ENCODE data around the gene APOF. TPM values are rescaled to one million over a fixed set of nuclear protein-coding genes. Genes with fewer than 3 reads are reported as not detected.

The APOF gene
- total and polyA plus RNA-seq, 9 of the 15 experiments (the other 6 are each of a cell fraction or from before 2014, with no cell fraction given) = 0.09 to 0.15 (median 0.12) TPM; not detected in 5

DNA sequence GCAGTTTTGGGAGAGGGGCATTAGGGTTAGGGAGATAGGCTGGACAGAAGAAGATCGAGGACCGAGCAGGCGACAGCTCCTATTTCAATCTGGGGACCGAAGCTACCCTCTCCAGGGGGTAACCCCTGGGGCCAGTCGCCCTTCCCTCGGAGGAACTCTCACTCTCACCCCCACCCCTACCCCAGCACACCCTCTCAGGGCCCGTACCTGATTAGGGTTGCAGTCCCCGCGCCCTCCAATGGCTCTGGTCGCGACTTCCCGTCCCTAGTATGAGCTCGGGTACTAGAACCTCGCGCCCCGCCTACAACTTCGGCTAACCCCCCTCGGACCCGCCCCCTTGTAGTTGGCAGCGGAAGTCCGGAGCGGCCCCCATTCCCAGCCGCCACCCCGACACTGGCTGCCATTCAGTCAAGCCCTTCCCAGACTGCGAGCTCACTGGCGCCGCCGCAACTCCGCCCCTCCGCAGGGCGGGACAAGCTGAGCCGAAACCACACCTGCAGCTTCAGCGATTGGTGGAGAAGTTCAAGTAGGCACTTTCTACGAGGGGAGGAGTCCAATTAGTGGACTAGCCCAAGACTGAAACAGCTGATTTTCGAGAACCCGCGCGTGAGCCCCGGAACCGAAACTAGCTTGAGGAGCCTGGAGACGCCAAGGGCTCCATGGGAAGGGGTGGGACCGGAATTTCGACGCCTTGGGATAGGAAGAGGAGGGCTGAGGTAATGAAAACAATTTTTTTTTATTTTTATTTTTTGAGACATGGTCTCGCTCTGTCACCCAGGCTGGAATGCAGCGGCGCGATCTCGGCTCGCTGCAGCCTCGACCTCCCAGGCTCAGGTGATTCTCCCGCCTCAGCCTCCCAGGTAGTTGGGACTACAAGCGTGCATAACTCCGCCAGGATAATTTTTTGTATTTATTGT lies 2.5 kb downstream of the APOF start, which contains the start of gene STAT2 (continued):
- TF ChIP-seq, protein P1, sequence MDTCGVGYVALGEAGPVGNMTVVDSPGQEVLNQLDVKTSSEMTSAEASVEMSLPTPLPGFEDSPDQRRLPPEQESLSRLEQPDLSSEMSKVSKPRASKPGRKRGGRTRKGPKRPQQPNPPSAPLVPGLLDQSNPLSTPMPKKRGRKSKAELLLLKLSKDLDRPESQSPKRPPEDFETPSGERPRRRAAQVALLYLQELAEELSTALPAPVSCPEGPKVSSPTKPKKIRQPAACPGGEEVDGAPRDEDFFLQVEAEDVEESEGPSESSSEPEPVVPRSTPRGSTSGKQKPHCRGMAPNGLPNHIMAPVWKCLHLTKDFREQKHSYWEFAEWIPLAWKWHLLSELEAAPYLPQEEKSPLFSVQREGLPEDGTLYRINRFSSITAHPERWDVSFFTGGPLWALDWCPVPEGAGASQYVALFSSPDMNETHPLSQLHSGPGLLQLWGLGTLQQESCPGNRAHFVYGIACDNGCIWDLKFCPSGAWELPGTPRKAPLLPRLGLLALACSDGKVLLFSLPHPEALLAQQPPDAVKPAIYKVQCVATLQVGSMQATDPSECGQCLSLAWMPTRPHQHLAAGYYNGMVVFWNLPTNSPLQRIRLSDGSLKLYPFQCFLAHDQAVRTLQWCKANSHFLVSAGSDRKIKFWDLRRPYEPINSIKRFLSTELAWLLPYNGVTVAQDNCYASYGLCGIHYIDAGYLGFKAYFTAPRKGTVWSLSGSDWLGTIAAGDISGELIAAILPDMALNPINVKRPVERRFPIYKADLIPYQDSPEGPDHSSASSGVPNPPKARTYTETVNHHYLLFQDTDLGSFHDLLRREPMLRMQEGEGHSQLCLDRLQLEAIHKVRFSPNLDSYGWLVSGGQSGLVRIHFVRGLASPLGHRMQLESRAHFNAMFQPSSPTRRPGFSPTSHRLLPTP (IDR thresholded peaks at IDR 0.05; ENCODE audit: borderline replicate concordance, extremely low read depth, insufficient read length) = no peak
- TF ChIP-seq PTBP1 (IDR thresholded peaks at IDR 0.05; ENCODE audit: low read depth, low read length) (no peak), PRPF4 (IDR thresholded peaks at IDR 0.05; ENCODE audit: insufficient read depth, low read depth, low read length, poor library complexity, severe bottlenecking) (no peak), IFI16 (CRISPR knock-in tag; IDR thresholded peaks at IDR 0.05) (no peak), HDAC1 (IDR thresholded peaks at IDR 0.05) (peak in 1 of 2 experiments; percentile 50; a peak in 2 of 4 replicates), HSF4 (CRISPR knock-in tag; IDR thresholded peaks at IDR 0.05; ENCODE audit: borderline replicate concordance) (no peak), XRCC4 (IDR thresholded peaks at IDR 0.05; ENCODE audit: extremely low read depth, insufficient read depth, insufficient read length) (no peak), CTCF (IDR thresholded peaks at IDR 0.05 in 2 of 3, conservative IDR thresholded peaks at IDR 0.05 in 1 of 3; ENCODE audit: insufficient read depth in 2 of 3, low read depth in 1 of 3, low read length in 3 of 3) (peak in 1 of 3 experiments; percentile 19; a peak in 1 of 6 replicates), STAT5B (CRISPR knock-in tag; IDR thresholded peaks at IDR 0.05) (no peak), ZNF395 (CRISPR knock-in tag; IDR thresholded peaks at IDR 0.05) (no peak; the same call in 1 of the 2 replicates), HNRNPUL1 (IDR thresholded peaks at IDR 0.05; ENCODE audit: low read length) (no peak), CREB1 (IDR thresholded peaks at IDR 0.05) (peak; percentile 64), CREB1 (CRISPR knock-in tag; IDR thresholded peaks at IDR 0.05) (peak; percentile 71), CBFA2T2 (conservative IDR thresholded peaks at IDR 0.05) (no peak), PHF21A (IDR thresholded peaks at IDR 0.05; ENCODE audit: borderline replicate concordance, low read depth) (no peak), TCFL5 (CRISPR knock-in tag; conservative IDR thresholded peaks at IDR 0.05) (no peak), DPF2 (IDR thresholded peaks at IDR 0.05) (no peak; the same call in 1 of the 2 replicates), HDAC2 (IDR thresholded peaks at IDR 0.05) (no peak), ZNF57 (CRISPR knock-in tag; IDR thresholded peaks at IDR 0.05) (no peak)
- TF ChIP-seq, protein P2, sequence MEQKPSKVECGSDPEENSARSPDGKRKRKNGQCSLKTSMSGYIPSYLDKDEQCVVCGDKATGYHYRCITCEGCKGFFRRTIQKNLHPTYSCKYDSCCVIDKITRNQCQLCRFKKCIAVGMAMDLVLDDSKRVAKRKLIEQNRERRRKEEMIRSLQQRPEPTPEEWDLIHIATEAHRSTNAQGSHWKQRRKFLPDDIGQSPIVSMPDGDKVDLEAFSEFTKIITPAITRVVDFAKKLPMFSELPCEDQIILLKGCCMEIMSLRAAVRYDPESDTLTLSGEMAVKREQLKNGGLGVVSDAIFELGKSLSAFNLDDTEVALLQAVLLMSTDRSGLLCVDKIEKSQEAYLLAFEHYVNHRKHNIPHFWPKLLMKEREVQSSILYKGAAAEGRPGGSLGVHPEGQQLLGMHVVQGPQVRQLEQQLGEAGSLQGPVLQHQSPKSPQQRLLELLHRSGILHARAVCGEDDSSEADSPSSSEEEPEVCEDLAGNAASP (IDR thresholded peaks at IDR 0.05) = no peak

All from K562 (cell line).